PC-3 (cell line): ENCODE measurements around the gene ANKS1B. TPM values are rescaled to one million over a fixed set of nuclear protein-coding genes. Genes with fewer than 3 reads are reported as not detected.

Experiments used
- ATAC-seq: fragments of 200-7000 bp; cut with Tn5 transposase; 2 replicates; pipeline ENCODE4 v1.9.1; 2020; ENCODE audit warnings: mild to moderate bottlenecking, moderate library complexity
- BruUV-seq: library from RNA; stranded (reverse); fragments of 400-500 nt; replicated peaks from 2 replicates; lab custom pipeline; 2021; lab: Mats Ljungman, UMichigan
- CTCF ChIA-PET: fragments of 300-600 bp; sonication (Branson Sonifier 250); formaldehyde crosslinking; loops from one replicate; lab custom pipeline; 2022; ENCODE audit warnings: antibody characterized with exemption; lab: Charles Lee
- POLR2A ChIA-PET: fragments of 300-600 bp; sonication (Branson Sonifier 250); formaldehyde crosslinking; loops from one replicate; lab custom pipeline; 2022; ENCODE audit warnings: antibody characterized with exemption; ENCODE audit not compliant: unreplicated experiment; lab: Charles Lee
- DNase-seq: peaks from one replicate; pipeline ENCODE4 v3.0.0-alpha.2; 2015
- H2AFZ ChIP-seq: fragments of 300-600 bp; sonication (generic); 2 replicates; pipeline ENCODE4 v1.6.0; 2016; ENCODE audit warnings: antibody characterized with exemption, low read length
- H3F3A ChIP-seq: fragments of 300-600 bp; sonication (generic); one replicate; pipeline ENCODE4 v1.6.0; 2017; ENCODE audit warnings: antibody characterized with exemption, low read length, control low read depth, mild to moderate bottlenecking; ENCODE audit not compliant: unreplicated experiment
- H3K27ac ChIP-seq: fragments of 300-600 bp; sonication (generic); 2 replicates; pipeline ENCODE4 v1.5.1; 2016; ENCODE audit warnings: mild to moderate bottlenecking, low read length
- H3K27me3 ChIP-seq: fragments of 300-600 bp; sonication (generic); 2 replicates; pipeline ENCODE4 v1.6.1; 2016; ENCODE audit warnings: low read length, mixed read lengths
- H3K36me3 ChIP-seq: fragments of 300-600 bp; sonication (generic); 2 replicates; pipeline ENCODE4 v1.6.1; 2016; ENCODE audit warnings: low read depth, mixed run types, low read length, mixed read lengths
- H3K4me1 ChIP-seq: fragments of 300-600 bp; sonication (generic); 2 replicates; pipeline ENCODE4 v1.5.1; 2016; ENCODE audit warnings: low read length; ENCODE audit not compliant: insufficient read depth
- H3K4me2 ChIP-seq: fragments of 300-600 bp; sonication (generic); 2 replicates; pipeline ENCODE4 v1.6.0; 2016; ENCODE audit warnings: low read length
- H3K4me3 ChIP-seq: fragments of 300-600 bp; sonication (generic); 2 replicates; pipeline ENCODE4 v1.5.1; 2016; ENCODE audit warnings: mild to moderate bottlenecking, low read length, mixed read lengths
- H3K79me2 ChIP-seq: fragments of 300-600 bp; sonication (generic); 2 replicates; pipeline ENCODE4 v1.6.1; 2017; ENCODE audit warnings: low read length, mixed read lengths
- H3K9ac ChIP-seq: fragments of 300-600 bp; sonication (generic); 2 replicates; pipeline ENCODE4 v1.6.0; 2016; ENCODE audit warnings: mild to moderate bottlenecking, low read length
- H3K9me2 ChIP-seq: fragments of 300-600 bp; sonication (generic); replicated peaks from 2 replicates; pipeline ENCODE4 v1.6.1; 2016; ENCODE audit warnings: mixed run types, low read length, mixed read lengths
- H3K9me3 ChIP-seq: fragments of 300-600 bp; sonication (generic); 2 replicates; pipeline ENCODE4 v1.6.1; 2016; ENCODE audit warnings: low read length, mixed read lengths
- H4K20me1 ChIP-seq: fragments of 300-600 bp; sonication (generic); 2 replicates; pipeline ENCODE4 v1.6.1; 2016; ENCODE audit warnings: low read length, mixed read lengths
- CTCF ChIP-seq: fragments of 300-600 bp; sonication (generic); conservative IDR thresholded peaks from 2 replicates; pipeline ENCODE4 v1.5.1; 2017; ENCODE audit warnings: antibody characterized with exemption, low read depth, mild to moderate bottlenecking, low read length
- EZH2 ChIP-seq: fragments of 300-600 bp; sonication (generic); IDR thresholded peaks from one replicate; pipeline ENCODE4 v1.6.1; 2017; ENCODE audit warnings: antibody characterized with exemption, mild to moderate bottlenecking, low read length; ENCODE audit not compliant: unreplicated experiment
- EZH2phosphoT487 ChIP-seq: fragments of 300-600 bp; sonication (generic); IDR thresholded peaks from 2 replicates; pipeline ENCODE4 v1.6.1; 2018; ENCODE audit warnings: mild to moderate bottlenecking, antibody characterized with exemption, low read length, borderline replicate concordance
- intact Hi-C: fragments of 100-400 bp; cut with micrococcal nuclease; formaldehyde crosslinking; loops from 2 replicates; pipeline ENCODE4 v1.9.0; 2023
- total RNA-seq: library from RNA; depleted of rRNA; stranded (reverse); fragments of >200 nt; gene quantifications from 2 replicates; pipeline ENCODE4 v1.2.3, GENCODE V29; 2014

Gene ANKS1B
- total RNA-seq, 1 experiment from 2014 or later, result 0.07 TPM

DNA sequence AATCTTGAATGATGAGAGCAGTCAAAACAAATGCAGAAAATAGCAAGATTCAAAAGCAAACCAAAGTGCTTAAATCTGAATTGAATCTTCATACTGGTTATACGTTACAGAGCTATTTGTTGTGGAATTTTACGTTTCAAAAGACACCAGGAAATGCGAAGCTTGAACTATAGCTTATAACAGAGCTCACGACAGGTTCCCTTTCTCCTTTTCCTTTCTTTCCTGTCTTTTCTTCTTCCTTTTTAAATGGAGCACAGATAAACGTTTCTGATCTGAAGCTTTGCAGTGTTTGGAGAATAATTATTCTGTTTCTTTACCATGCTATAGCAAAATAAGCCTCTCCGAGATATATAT lies 829.8 kb downstream of the ANKS1B start:
- Histone ChIP-seq H3K4me2 (no peak overlapping the region), H2AFZ (no peak overlapping the region), H3K9me3 (no peaks in the 10 kb centered on the region), H3F3A (peaks cover 6% of the 10 kb centered on the region), H3K79me2 (no peaks in the 10 kb centered on the region), H3K4me3 (no peak overlapping the region), H4K20me1 (no peaks in the 10 kb centered on the region), H3K9me2 (no peaks in the 10 kb centered on the region), H3K4me1 (peaks cover 34% of the 10 kb centered on the region), H3K27ac (no peak overlapping the region), H3K9ac (no peak overlapping the region), H3K36me3 (no peaks in the 10 kb centered on the region), H3K27me3 (0 out of 2 replicates have a peak, but pooled peaks cover 3% of the 10 kb centered on the region)
- intact Hi-C loops, result no loop called here
- no peak for TF ChIP-seq CTCF
- no peak for TF ChIP-seq EZH2phosphoT487
- no peak for TF ChIP-seq EZH2
- no TSS peak for BruUV-seq
- DNase-seq (no peak), ATAC-seq (no peak)
- ChIA-PET CTCF (no interaction called here), POLR2A (no interaction called here)

- intact Hi-C loops, result no loop called here
- Histone ChIP-seq H3K4me3 (no peak overlapping the region), H3K9ac (no peak overlapping the region), H3K79me2 (no peaks in the 10 kb centered on the region), H3K27me3 (0 out of 2 replicates have a peak, but pooled peaks cover 3% of the 10 kb centered on the region), H3K4me2 (no peak overlapping the region), H3K27ac (no peak overlapping the region), H3F3A (peaks cover 6% of the 10 kb centered on the region), H3K9me2 (no peaks in the 10 kb centered on the region), H3K9me3 (no peaks in the 10 kb centered on the region), H4K20me1 (no peaks in the 10 kb centered on the region), H3K36me3 (no peaks in the 10 kb centered on the region), H3K4me1 (peaks cover 34% of the 10 kb centered on the region), H2AFZ (no peak overlapping the region)
- ATAC-seq (no peak), DNase-seq (no peak)
- ChIA-PET CTCF (no interaction called here), POLR2A (no interaction called here)
- BruUV-seq, result no TSS peak
- TF ChIP-seq CTCF (no peak), EZH2phosphoT487 (no peak), EZH2 (no peak)
Observed at GRCh38 chr12:99154216-99154982, 830.3 kb downstream of the ANKS1B start.

DNA sequence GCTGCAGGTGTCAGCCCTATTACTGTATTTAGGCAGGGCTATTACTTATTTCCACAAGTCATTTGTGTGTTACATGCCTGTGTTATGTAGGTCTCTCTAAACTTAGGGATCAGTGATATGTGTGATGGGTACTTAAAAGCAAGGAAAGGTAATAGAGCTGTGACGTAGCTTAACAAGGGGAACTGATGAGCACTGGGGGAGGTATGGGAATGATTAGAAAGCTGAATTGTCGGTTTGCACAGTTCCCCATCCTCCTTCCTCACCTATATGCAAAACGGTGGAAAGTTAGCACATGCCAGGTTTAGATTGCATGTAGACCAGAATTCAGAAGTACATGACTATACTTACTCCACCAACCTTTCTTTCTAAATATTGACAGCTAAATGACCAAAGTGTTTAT lies 831.4 kb downstream of the ANKS1B start:
- TF ChIP-seq EZH2phosphoT487 (no peak), CTCF (no peak), EZH2 (no peak)
- no peak overlapping the region for H3K9ac ChIP-seq
- no peaks in the 10 kb centered on the region for H4K20me1 ChIP-seq
- no peaks in the 10 kb centered on the region for H3K79me2 ChIP-seq
- H3K9me2 ChIP-seq, result no peaks in the 10 kb centered on the region
- BruUV-seq, result no TSS peak
- peaks cover 3% of the 10 kb centered on the region for H3F3A ChIP-seq
- CTCF ChIA-PET, result interaction anchor here (0.7 kb wide), 1 partner anchor 399 kb away, joined by 4 read pairs; no protein-coding TSS in a partner anchor
- intact Hi-C loops, result no loop called here
- no peak overlapping the region for H2AFZ ChIP-seq
- ATAC-seq, result no peak
- POLR2A ChIA-PET, result no interaction called here
- peaks cover 31% of the 10 kb centered on the region for H3K4me1 ChIP-seq
- no peak overlapping the region for H3K4me2 ChIP-seq
- no peaks in the 10 kb centered on the region for H3K36me3 ChIP-seq
- no peaks in the 10 kb centered on the region for H3K9me3 ChIP-seq
- H3K27ac ChIP-seq, result no peak overlapping the region
- no peak for DNase-seq
- H3K4me3 ChIP-seq, result no peak overlapping the region
- 0 out of 2 replicates have a peak, but pooled peaks cover 3% of the 10 kb centered on the region for H3K27me3 ChIP-seq
